Measurements from ENCODE around the gene STEAP2.

STEAP2 gene

GRCh38 chr7:90192876-90193750 is 18.4 kb upstream of the STEAP2 start:
- DNase-seq (ENCODE audit: low read depth) = no peak

DNA sequence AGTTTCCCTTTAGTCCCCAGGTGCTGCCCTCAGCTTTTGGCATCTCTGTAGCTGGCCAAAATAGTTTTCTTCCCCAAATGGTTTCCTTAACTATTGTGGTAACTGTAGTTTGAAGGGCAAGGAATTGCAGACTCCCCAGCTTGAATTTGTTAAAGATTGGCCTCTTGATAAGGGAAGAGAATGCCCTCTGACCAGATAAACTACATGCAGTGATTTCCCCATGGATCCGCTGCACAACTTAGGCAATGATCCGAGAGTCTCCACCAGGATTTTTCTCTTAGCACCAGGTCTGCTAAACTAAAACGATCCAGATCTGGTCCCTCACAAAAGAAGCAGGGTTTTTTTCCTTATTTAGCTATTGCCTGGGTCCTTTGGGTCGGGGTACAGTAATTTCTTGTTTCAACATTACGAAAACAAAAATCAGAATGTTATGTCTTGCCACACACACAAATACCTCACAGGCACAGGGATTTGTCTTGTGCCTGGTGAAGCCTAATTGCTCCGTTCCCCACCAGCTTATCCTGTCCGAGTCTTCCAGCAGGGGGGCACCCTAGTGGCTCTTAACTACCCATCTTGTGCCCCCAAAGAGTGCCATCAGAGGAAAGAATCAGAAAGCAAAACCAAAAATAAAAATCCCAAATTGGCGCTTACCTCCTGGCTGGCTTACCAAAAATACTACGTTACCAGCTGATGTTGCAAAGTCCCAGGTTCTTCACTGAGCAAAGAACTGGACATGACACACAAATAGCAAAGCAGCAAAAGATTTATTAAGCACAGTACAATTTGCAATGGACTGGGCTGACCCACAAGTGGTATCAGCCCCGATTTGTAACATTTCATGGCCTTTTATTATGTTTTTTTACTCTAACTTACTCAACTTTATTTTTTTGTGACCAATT is 16.4 kb upstream of the STEAP2 start:
- DNase-seq (ENCODE audit: low read depth) = no peak

- DNase-seq (ENCODE audit: low read depth) = no peak
These were observed 9.9 kb upstream of the STEAP2 start for GRCh38 chr7:90201500-90202195.

- DNase-seq (ENCODE audit: low read depth) = no peak
These were observed 3.6 kb upstream of the STEAP2 start for GRCh38 chr7:90207956-90208355.

DNA sequence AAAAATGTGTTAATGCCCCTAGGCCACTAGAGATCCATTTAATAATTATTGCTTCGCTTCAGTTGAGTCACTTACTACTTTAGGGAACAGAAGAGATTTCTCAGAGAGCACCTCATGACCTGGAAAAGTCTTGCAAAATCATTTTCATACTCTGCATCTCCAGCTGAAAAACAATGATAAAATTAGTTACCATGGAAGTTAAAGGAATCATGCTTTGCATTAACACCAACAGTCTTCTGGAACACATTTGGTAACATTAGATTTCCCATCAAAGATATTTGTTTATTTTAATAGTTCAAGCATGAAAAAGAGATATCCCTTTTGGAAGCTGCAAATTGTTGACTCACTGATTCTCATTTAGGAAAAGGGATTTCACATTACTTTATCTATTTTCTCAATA is 1.8 kb upstream of the STEAP2 start:
- DNase-seq (ENCODE audit: low read depth) = no peak

GRCh38 chr7:90210475-90210874 is 1.1 kb upstream of the STEAP2 start:
- no peak for DNase-seq (ENCODE audit: low read depth)

- no peak for DNase-seq (ENCODE audit: low read depth)
These were observed 559 bp upstream of the STEAP2 start for GRCh38 chr7:90210981-90211380.

GRCh38 chr7:90212149-90212495 is 582 bp downstream of the STEAP2 start:
- no peak for DNase-seq (ENCODE audit: low read depth)

GRCh38 chr7:90213521-90213920 is 2.0 kb downstream of the STEAP2 start:
- DNase-seq (ENCODE audit: low read depth) = no peak

DNA sequence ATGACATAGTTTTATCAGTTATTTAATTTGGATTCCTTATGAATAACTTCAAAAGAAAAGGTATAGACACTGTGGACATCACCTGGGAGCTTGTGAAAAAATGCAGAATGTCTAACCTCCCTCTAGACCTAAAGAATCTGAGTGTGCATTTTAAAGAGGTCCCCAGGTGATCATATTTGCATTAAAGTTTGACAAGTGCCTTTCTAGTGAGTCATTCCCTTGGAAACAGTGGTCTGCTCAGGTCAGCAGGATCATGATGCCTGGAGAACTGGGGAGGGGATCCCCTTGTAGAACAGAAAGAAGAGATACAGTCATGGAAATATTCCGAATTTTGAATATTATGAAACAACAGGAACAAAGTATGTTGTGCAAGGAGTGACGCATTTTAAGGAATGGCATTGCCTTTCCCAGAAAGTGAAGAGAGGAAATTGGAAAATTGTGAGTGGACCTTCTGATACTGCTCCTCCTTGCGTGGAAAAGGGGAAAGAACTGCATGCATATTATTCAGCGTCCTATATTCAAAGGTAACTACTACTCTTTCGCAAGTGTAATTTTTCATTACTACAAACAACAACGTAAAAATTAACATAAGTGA is 4.6 kb downstream of the STEAP2 start:
- DNase-seq (ENCODE audit: low read depth) = peak; percentile 58

DNA sequence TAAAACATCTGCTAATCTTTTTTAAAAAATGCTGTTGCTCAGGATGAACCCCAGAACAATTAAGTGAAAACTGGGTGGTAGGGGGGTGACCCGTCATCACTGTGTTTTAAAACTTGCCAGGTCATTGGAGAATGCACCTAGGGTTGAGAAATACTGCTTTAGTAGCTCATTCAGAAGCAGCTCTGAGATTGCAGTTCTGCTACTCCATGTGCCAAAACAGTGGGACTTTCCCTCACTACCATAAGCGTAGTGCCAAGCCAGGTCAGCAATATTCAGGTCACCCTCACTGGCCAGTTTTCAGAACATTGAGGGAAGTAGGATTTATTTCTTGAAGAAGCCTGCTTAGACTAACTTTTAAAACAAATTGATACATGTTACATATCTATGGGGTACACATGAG is 5.2 kb downstream of the STEAP2 start:
- DNase-seq (ENCODE audit: low read depth) = no peak

GRCh38 chr7:90222390-90222789 is 10.8 kb downstream of the STEAP2 start:
- DNase-seq (ENCODE audit: low read depth) = no peak

GRCh38 chr7:90222811-90223725 is 11.5 kb downstream of the STEAP2 start:
- peak; percentile 34 for DNase-seq (ENCODE audit: low read depth)

GRCh38 chr7:90224195-90224594 is 12.7 kb downstream of the STEAP2 start:
- DNase-seq (ENCODE audit: low read depth) = no peak

DNA sequence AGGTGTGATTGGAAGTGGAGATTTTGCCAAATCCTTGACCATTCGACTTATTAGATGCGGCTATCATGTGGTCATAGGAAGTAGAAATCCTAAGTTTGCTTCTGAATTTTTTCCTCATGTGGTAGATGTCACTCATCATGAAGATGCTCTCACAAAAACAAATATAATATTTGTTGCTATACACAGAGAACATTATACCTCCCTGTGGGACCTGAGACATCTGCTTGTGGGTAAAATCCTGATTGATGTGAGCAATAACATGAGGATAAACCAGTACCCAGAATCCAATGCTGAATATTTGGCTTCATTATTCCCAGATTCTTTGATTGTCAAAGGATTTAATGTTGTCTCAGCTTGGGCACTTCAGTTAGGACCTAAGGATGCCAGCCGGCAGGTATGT is 13.6 kb downstream of the STEAP2 start:
- DNase-seq (ENCODE audit: low read depth) = no peak

DNA sequence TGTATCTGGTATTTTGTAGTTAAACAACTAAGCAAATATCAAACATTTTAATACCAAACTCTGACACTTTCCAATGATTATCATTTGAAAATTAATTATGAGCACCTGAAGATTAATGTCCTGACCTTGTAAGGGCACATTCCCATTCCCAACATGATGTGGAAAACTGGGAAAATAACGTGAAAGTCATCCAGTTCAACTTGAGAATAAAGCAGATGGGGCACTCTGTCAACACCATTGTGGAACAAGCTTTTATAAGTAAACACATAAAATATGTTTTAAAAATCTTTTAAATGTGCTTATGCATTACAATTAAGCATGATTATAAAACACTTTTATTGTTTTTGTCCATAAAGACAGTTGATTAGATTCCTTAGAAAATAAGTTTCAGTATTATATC is 14.1 kb downstream of the STEAP2 start:
- DNase-seq (ENCODE audit: low read depth) = no peak

DNA sequence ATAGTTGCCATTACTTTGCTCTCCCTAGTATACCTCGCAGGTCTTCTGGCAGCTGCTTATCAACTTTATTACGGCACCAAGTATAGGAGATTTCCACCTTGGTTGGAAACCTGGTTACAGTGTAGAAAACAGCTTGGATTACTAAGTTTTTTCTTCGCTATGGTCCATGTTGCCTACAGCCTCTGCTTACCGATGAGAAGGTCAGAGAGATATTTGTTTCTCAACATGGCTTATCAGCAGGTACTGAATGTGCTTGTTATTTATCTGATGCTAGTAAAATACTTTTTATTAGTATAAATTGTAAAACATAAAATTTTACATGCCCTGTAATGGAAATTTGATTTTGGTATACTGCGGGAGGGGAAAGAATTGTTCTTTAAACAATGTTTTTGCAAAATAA is 15.7 kb downstream of the STEAP2 start:
- DNase-seq (ENCODE audit: low read depth) = no peak

- DNase-seq (ENCODE audit: low read depth) = no peak
These were observed 18.1 kb downstream of the STEAP2 start for GRCh38 chr7:90229682-90230081.

DNA sequence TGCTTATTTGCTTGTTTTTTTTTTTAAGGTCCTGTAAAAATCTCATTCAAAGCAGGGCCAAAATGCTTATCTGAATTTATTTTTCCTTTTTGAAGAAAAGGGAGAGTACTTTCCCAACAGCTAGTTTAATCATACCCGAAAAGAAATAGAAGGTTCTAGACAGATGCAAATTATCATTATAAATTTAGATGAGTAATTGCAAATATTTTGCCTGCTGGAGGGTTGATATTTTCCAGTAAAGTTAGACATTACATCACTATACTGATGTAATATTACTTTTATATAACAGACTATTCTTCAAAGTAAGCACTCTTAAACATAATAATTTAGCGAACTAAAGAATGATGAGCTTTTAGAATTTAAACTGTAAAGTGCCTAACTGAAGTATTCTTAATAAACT is 19.3 kb downstream of the STEAP2 start:
- no peak for DNase-seq (ENCODE audit: low read depth)

- DNase-seq (ENCODE audit: low read depth) = no peak
These were observed 19.8 kb downstream of the STEAP2 start for GRCh38 chr7:90231304-90231703.

- no peak for DNase-seq (ENCODE audit: low read depth)
These were observed 20.9 kb downstream of the STEAP2 start for GRCh38 chr7:90232430-90232829.

Data from HS-5 (cell line).